ENCODE results near the gene PCDH9.

Gene PCDH9

DNA sequence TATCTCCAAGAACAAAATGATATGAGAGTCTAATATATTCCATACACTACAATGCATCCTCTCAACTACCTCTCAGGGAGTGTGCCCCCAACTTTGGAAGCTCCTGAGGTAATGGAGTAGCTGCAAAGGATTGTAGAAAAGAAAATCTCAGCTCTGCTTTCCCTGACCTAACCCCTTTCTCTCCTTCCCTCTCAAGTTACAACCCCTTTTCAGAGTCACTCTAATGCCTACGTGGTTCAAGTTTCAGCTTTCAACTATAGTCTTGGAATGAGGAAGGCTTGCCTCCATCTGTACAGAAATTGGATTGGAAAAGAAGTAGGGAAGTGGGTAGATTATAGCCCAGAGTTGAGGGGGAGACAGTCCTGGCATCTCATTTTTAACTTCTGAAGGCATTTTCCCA, 256.0 kb downstream of the PCDH9 start:
- Histone ChIP-seq H3K79me2 (ENCODE audit: insufficient read depth, low read depth) (no peaks in the 10 kb centered on the region), H3K9ac (no peak overlapping the region), H3K27ac (no peak overlapping the region), H3K27me3 (ENCODE audit: insufficient read depth, low read depth) (no peaks in the 10 kb centered on the region), H3K4me3 (IDR thresholded peaks at IDR 0.05; ENCODE audit: insufficient read depth, low read depth, low read length) (no peak overlapping the region), H4K20me1 (ENCODE audit: insufficient read depth) (no peaks in the 10 kb centered on the region), H3K36me3 (ENCODE audit: insufficient read depth) (no peaks in the 10 kb centered on the region), H3K4me1 (ENCODE audit: low read depth, poor library complexity, severe bottlenecking) (no peaks in the 10 kb centered on the region), H2AFZ (ENCODE audit: low read depth) (no peak overlapping the region), H3K4me2 (no peak overlapping the region)
- TF ChIP-seq, protein P1, sequence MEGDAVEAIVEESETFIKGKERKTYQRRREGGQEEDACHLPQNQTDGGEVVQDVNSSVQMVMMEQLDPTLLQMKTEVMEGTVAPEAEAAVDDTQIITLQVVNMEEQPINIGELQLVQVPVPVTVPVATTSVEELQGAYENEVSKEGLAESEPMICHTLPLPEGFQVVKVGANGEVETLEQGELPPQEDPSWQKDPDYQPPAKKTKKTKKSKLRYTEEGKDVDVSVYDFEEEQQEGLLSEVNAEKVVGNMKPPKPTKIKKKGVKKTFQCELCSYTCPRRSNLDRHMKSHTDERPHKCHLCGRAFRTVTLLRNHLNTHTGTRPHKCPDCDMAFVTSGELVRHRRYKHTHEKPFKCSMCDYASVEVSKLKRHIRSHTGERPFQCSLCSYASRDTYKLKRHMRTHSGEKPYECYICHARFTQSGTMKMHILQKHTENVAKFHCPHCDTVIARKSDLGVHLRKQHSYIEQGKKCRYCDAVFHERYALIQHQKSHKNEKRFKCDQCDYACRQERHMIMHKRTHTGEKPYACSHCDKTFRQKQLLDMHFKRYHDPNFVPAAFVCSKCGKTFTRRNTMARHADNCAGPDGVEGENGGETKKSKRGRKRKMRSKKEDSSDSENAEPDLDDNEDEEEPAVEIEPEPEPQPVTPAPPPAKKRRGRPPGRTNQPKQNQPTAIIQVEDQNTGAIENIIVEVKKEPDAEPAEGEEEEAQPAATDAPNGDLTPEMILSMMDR (conservative IDR thresholded peaks at IDR 0.05; ENCODE audit: low read depth, low read length) = no peak

DNA sequence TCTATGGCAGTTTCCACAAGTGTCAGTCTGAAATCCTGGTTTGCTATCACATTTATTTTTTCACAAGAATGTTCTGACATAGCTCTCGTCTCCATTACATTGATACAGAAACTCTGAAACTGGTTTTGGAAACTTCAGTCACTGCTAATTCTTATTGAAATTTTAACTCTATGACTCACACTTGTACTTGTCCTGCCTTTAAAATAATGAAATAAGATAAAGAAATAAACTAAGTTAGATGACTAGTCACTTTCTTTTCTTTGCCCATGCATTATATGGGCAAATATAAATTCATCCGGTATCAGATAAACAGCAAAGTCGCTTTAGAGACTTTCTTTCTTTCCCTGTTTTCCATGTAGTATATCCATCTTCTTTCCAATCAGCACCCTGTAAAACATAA, 257.5 kb downstream of the PCDH9 start:
- Histone ChIP-seq H4K20me1 (ENCODE audit: insufficient read depth) (no peaks in the 10 kb centered on the region), H3K27ac (no peak overlapping the region), H3K4me1 (ENCODE audit: low read depth, poor library complexity, severe bottlenecking) (no peaks in the 10 kb centered on the region), H3K4me3 (IDR thresholded peaks at IDR 0.05; ENCODE audit: insufficient read depth, low read depth, low read length) (no peak overlapping the region), H3K36me3 (ENCODE audit: insufficient read depth) (no peaks in the 10 kb centered on the region), H3K9ac (no peak overlapping the region), H3K4me2 (no peak overlapping the region), H2AFZ (ENCODE audit: low read depth) (no peak overlapping the region), H3K79me2 (ENCODE audit: insufficient read depth, low read depth) (no peaks in the 10 kb centered on the region), H3K27me3 (ENCODE audit: insufficient read depth, low read depth) (no peaks in the 10 kb centered on the region)
- TF ChIP-seq, protein P1 (conservative IDR thresholded peaks at IDR 0.05; ENCODE audit: low read depth, low read length) = no peak

DNA sequence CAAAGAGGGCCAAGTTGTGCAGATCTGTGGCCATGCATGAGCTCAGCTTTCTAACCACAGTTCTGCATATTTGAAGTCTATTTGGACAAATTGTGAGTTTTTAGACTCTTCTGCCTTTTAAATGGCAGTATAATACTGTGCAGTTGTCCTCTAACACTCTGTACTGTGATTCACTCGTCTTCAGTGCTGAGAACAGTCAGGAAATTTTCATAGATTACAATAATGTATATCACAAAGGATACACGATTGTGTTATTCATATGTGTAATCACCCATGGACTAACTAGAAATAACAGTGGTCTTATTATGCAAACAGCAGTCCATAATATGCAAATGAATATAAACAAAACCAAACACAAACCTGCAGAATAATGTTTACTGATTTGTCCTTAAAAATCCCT, 259.1 kb downstream of the PCDH9 start:
- H4K20me1 ChIP-seq (ENCODE audit: insufficient read depth) = no peaks in the 10 kb centered on the region
- TF ChIP-seq, protein P1 (conservative IDR thresholded peaks at IDR 0.05; ENCODE audit: low read depth, low read length) = no peak
- no peaks in the 10 kb centered on the region for H3K36me3 ChIP-seq (ENCODE audit: insufficient read depth)
- no peak overlapping the region for H3K27ac ChIP-seq
- no peak overlapping the region for H2AFZ ChIP-seq (ENCODE audit: low read depth)
- H3K4me2 ChIP-seq = no peak overlapping the region
- no peaks in the 10 kb centered on the region for H3K79me2 ChIP-seq (ENCODE audit: insufficient read depth, low read depth)
- no peak overlapping the region for H3K9ac ChIP-seq
- no peak overlapping the region for H3K4me3 ChIP-seq (IDR thresholded peaks at IDR 0.05; ENCODE audit: insufficient read depth, low read depth, low read length)
- H3K4me1 ChIP-seq (ENCODE audit: low read depth, poor library complexity, severe bottlenecking) = no peaks in the 10 kb centered on the region
- no peaks in the 10 kb centered on the region for H3K27me3 ChIP-seq (ENCODE audit: insufficient read depth, low read depth)

DNA sequence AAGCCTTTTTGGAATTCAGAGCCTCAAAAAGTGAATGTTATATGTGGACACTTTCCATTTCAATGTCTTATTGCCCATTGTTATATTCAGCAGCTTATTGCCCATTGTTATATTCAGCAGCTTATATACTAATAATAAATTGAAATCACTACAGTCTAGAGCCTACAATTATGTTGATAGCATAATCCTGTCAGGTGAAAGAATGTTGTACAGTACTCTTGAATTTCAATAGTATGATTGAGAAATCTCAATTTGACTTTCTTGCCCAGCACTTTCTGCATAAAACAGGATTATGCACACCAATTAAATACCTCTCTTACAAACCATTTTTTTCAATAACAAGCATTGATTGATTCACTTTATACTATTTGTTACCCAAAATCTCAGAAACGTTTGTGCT, 260.8 kb downstream of the PCDH9 start:
- H3K9ac ChIP-seq = no peak overlapping the region
- no peak overlapping the region for H2AFZ ChIP-seq (ENCODE audit: low read depth)
- H3K4me3 ChIP-seq (IDR thresholded peaks at IDR 0.05; ENCODE audit: insufficient read depth, low read depth, low read length) = no peak overlapping the region
- H4K20me1 ChIP-seq (ENCODE audit: insufficient read depth) = no peaks in the 10 kb centered on the region
- TF ChIP-seq, protein P1 (conservative IDR thresholded peaks at IDR 0.05; ENCODE audit: low read depth, low read length) = no peak
- no peaks in the 10 kb centered on the region for H3K27me3 ChIP-seq (ENCODE audit: insufficient read depth, low read depth)
- H3K36me3 ChIP-seq (ENCODE audit: insufficient read depth) = no peaks in the 10 kb centered on the region
- no peaks in the 10 kb centered on the region for H3K4me1 ChIP-seq (ENCODE audit: low read depth, poor library complexity, severe bottlenecking)
- no peak overlapping the region for H3K27ac ChIP-seq
- H3K79me2 ChIP-seq (ENCODE audit: insufficient read depth, low read depth) = no peaks in the 10 kb centered on the region
- H3K4me2 ChIP-seq = no peak overlapping the region

Measured in KMS-11 (cell line).